Mesenchymal stem cell (in vitro differentiated cells and primary cell): ENCODE data around the gene TOMM40.

ENCODE experiments used
- DNase-seq: peaks from one replicate; pipeline ENCODE4 v3.0.0-alpha.2; 2013
- H2AFZ ChIP-seq: one replicate; pipeline ENCODE4 v1.6.1; 2013; ENCODE audit warnings: low read depth, mild to moderate bottlenecking, control low read depth, inconsistent platforms, low read length, moderate library complexity
- H2AK5ac ChIP-seq: 2 replicates; pipeline ENCODE4 v1.6.1; 2013; ENCODE audit warnings: low read length, moderate library complexity, mild to moderate bottlenecking, inconsistent platforms; ENCODE audit not compliant: severe bottlenecking
- H2BK120ac ChIP-seq: one replicate; pipeline ENCODE4 v1.6.1; 2013; ENCODE audit warnings: low read depth, mild to moderate bottlenecking, inconsistent platforms, low read length, moderate library complexity
- H2BK12ac ChIP-seq, 2 experiments: one replicate each; pipeline ENCODE4 v1.6.1; 2013; ENCODE audit warnings: inconsistent platforms in 2 of 2, low read length in 2 of 2, mild to moderate bottlenecking in 2 of 2, moderate library complexity in 2 of 2, control low read depth in 1 of 2
- H2BK15ac ChIP-seq: one replicate; pipeline ENCODE4 v1.6.1; 2013; ENCODE audit warnings: mild to moderate bottlenecking, low read depth, inconsistent platforms; ENCODE audit not compliant: poor library complexity, severe bottlenecking
- H2BK5ac ChIP-seq: 2 replicates; pipeline ENCODE4 v1.6.1; 2013; ENCODE audit warnings: low read depth, mild to moderate bottlenecking, low read length, control low read depth, inconsistent platforms; ENCODE audit not compliant: poor library complexity, severe bottlenecking
- H3K14ac ChIP-seq, 2 experiments: one replicate each; pipeline ENCODE4 v1.6.1; 2013; ENCODE audit warnings: inconsistent platforms in 2 of 2, low read length in 2 of 2, control low read depth in 1 of 2, mild to moderate bottlenecking in 1 of 2, moderate library complexity in 1 of 2
- H3K18ac ChIP-seq, 2 experiments: one replicate each; pipeline ENCODE4 v1.6.1; 2013; ENCODE audit warnings: inconsistent platforms in 2 of 2, low read length in 2 of 2, control low read depth in 1 of 2, low read depth in 1 of 2, mild to moderate bottlenecking in 1 of 2
- H3K23ac ChIP-seq, 2 experiments: one replicate each; pipeline ENCODE4 v1.6.1; 2013; ENCODE audit warnings: inconsistent platforms in 2 of 2, low read length in 2 of 2, mild to moderate bottlenecking in 2 of 2, moderate library complexity in 2 of 2, control low read depth in 1 of 2
- H3K27ac ChIP-seq: 2 replicates; pipeline ENCODE4 v1.5.1; 2013; ENCODE audit warnings: mild to moderate bottlenecking, moderate library complexity, low read length, control low read depth, inconsistent platforms; ENCODE audit not compliant: poor library complexity, severe bottlenecking
- H3K27me3 ChIP-seq, 2 experiments: 2 replicates each; pipeline versions ENCODE4 v1.6.1 to v1.7.0; 2013; ENCODE audit warnings: low read length in 2 of 2, mild to moderate bottlenecking in 2 of 2, moderate library complexity in 2 of 2, control low read depth in 1 of 2, inconsistent platforms in 1 of 2; ENCODE audit not compliant: control insufficient read depth in 1 of 2, insufficient read depth in 1 of 2
- H3K36me3 ChIP-seq, 2 experiments: 2 replicates each; pipeline versions ENCODE4 v1.6.1 to v1.7.0; 2013; ENCODE audit warnings: low read length in 2 of 2, control low read depth in 1 of 2, inconsistent platforms in 1 of 2, low read depth in 1 of 2, mild to moderate bottlenecking in 1 of 2; ENCODE audit not compliant: insufficient read depth in 2 of 2, control insufficient read depth in 1 of 2
- H3K4ac ChIP-seq, 2 experiments: one replicate each; pipeline ENCODE4 v1.6.1; 2013; ENCODE audit warnings: inconsistent platforms in 2 of 2, low read length in 2 of 2, mild to moderate bottlenecking in 2 of 2, moderate library complexity in 2 of 2, control low read depth in 1 of 2, low read depth in 1 of 2
- H3K4me1 ChIP-seq: 2 replicates; pipeline ENCODE4 v1.6.1; 2013; ENCODE audit warnings: low read depth, low read length, control low read depth; ENCODE audit not compliant: control insufficient read depth, insufficient read depth
- H3K4me2 ChIP-seq: 2 replicates; pipeline ENCODE4 v1.6.1; 2013; ENCODE audit warnings: low read length, mild to moderate bottlenecking, inconsistent platforms; ENCODE audit not compliant: poor library complexity, severe bottlenecking
- H3K4me3 ChIP-seq, 2 experiments: 2 replicates each; pipeline versions ENCODE4 v1.5.1 to v1.7.0; 2013; ENCODE audit warnings: low read length in 2 of 2, mild to moderate bottlenecking in 2 of 2, control low read depth in 1 of 2, low read depth in 1 of 2; ENCODE audit not compliant: insufficient read depth in 1 of 2
- H3K79me1 ChIP-seq: replicated peaks from 2 replicates; pipeline ENCODE4 v1.6.1; 2013; ENCODE audit warnings: mild to moderate bottlenecking, control low read depth, low read length, inconsistent platforms; ENCODE audit not compliant: poor library complexity, severe bottlenecking
- H3K9ac ChIP-seq: 2 replicates; pipeline ENCODE4 v1.7.0; 2013; ENCODE audit warnings: mild to moderate bottlenecking, low read length, moderate library complexity
- H3K9me3 ChIP-seq: 2 replicates; pipeline ENCODE4 v1.7.0; 2013; ENCODE audit warnings: mild to moderate bottlenecking, low read length; ENCODE audit not compliant: control insufficient read depth
- H4K8ac ChIP-seq: one replicate; pipeline ENCODE4 v1.6.1; 2013; ENCODE audit warnings: inconsistent platforms, mild to moderate bottlenecking, low read length, moderate library complexity
- H4K91ac ChIP-seq: one replicate; pipeline ENCODE4 v1.6.1; 2013; ENCODE audit warnings: mild to moderate bottlenecking, low read length, inconsistent platforms
- WGBS: methylation state at CpG from one replicate; pipeline ENCODE4 v1.1.7; 2013; ENCODE audit warnings: mixed read lengths; 5-methylcytosine and 5-hydroxymethylcytosine counted together

Gene TOMM40

DNA sequence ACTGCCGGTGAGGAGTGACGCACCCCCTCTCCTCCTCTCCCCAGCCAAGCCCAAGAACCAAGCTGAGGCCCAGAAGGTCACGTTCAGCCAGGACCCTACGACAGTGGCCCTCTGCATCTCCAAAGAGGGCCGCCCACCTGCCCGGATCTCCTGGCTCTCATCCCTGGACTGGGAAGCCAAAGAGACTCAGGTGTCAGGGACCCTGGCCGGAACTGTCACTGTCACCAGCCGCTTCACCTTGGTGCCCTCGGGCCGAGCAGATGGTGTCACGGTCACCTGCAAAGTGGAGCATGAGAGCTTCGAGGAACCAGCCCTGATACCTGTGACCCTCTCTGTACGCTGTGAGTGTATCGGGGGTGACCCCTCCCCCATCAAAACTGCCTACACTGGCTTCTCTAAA is 19.2 kb upstream of the TOMM40 start:
- Histone ChIP-seq H3K18ac (no peak overlapping the region), H3K14ac (no peak overlapping the region), H3K4me1 (peaks cover 15% of the 10 kb centered on the region), H3K4me2 (no peak overlapping the region), H3K9me3 (no peaks in the 10 kb centered on the region), H2AFZ (no peak overlapping the region), H3K27me3 (no peaks in the 10 kb centered on the region), H4K8ac (no peak overlapping the region), H2AK5ac (no peak overlapping the region), H3K23ac (no peak overlapping the region), H3K4ac (no peak overlapping the region), H3K9ac (no peak overlapping the region), H4K91ac (no peak overlapping the region), H2BK5ac (no peak overlapping the region), H3K4me3 (no peak overlapping the region), H3K27ac (no peak overlapping the region), H2BK120ac (no peak overlapping the region), H2BK12ac (no peak overlapping the region), H2BK15ac (no peak overlapping the region), H3K36me3 (peaks cover 55 to 80% of the 10 kb centered on the region in 2 experiments), H3K79me1 (peaks cover 40% of the 10 kb centered on the region)
- no peak for DNase-seq
- WGBS = 96% methylated on average over 14 of the region's 14 CpGs

DNA sequence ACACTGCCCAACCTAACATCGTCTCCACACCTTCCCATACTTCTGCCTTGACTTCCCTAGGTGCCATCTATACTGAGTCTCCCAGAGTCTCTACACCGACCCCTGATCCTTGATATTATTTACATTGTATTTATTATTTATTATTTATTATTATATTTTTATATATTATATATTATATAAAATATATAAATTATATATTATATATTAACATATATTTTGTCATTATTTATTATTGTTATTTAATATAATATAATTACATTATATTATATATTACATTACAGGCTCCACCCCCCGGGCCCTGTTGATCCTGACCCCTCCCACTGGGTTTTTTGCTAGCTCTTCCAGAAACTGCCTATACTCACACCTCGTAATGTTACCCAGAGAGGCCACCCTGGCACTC is 18.4 kb upstream of the TOMM40 start:
- no peak for DNase-seq
- no peak overlapping the region for H3K27ac ChIP-seq
- H4K8ac ChIP-seq = no peak overlapping the region
- no peaks in the 10 kb centered on the region for H3K27me3 ChIP-seq
- H3K4ac ChIP-seq = no peak overlapping the region
- no peaks in the 10 kb centered on the region for H3K9me3 ChIP-seq
- H3K18ac ChIP-seq = no peak overlapping the region
- H3K4me1 ChIP-seq = peaks cover 21% of the 10 kb centered on the region
- H2AFZ ChIP-seq = no peak overlapping the region
- H3K14ac ChIP-seq = no peak overlapping the region
- H2BK12ac ChIP-seq = no peak overlapping the region
- no peak overlapping the region for H2BK5ac ChIP-seq
- H4K91ac ChIP-seq = no peak overlapping the region
- no peak overlapping the region for H3K4me3 ChIP-seq
- H3K23ac ChIP-seq = no peak overlapping the region
- H3K79me1 ChIP-seq = peaks cover 39% of the 10 kb centered on the region
- H3K4me2 ChIP-seq = no peak overlapping the region
- no peak overlapping the region for H2BK15ac ChIP-seq
- over 99% methylated on average over 3 of the region's 4 CpGs for WGBS
- no peak overlapping the region for H2AK5ac ChIP-seq
- no peak overlapping the region for H3K9ac ChIP-seq
- H2BK120ac ChIP-seq = no peak overlapping the region
- peaks cover 58 to 81% of the 10 kb centered on the region in 2 experiments for H3K36me3 ChIP-seq

- no peaks in the 10 kb centered on the region for H3K27me3 ChIP-seq
- peaks cover 24% of the 10 kb centered on the region for H3K4me1 ChIP-seq
- no peak overlapping the region for H3K18ac ChIP-seq
- H2AFZ ChIP-seq = no peak overlapping the region
- no peak overlapping the region for H4K91ac ChIP-seq
- H3K4me3 ChIP-seq = no peak overlapping the region
- no peak overlapping the region for H2AK5ac ChIP-seq
- peaks cover 53% of the 10 kb centered on the region for H3K79me1 ChIP-seq
- no peak overlapping the region for H2BK5ac ChIP-seq
- H2BK15ac ChIP-seq = no peak overlapping the region
- H3K14ac ChIP-seq = no peak overlapping the region
- no peak for DNase-seq
- no peak overlapping the region for H3K4ac ChIP-seq
- 98% methylated on average over 12 of the region's 16 CpGs for WGBS
- H3K27ac ChIP-seq = no peak overlapping the region
- H3K36me3 ChIP-seq = peaks cover 70 to 88% of the 10 kb centered on the region in 2 experiments
- no peak overlapping the region for H3K9ac ChIP-seq
- no peak overlapping the region for H2BK12ac ChIP-seq
- H3K23ac ChIP-seq = no peak overlapping the region
- no peak overlapping the region for H4K8ac ChIP-seq
- no peak overlapping the region for H3K4me2 ChIP-seq
- no peak overlapping the region for H2BK120ac ChIP-seq
- no peaks in the 10 kb centered on the region for H3K9me3 ChIP-seq
Observed at GRCh38 chr19:44874317-44874716, 16.7 kb upstream of the TOMM40 start.

DNA sequence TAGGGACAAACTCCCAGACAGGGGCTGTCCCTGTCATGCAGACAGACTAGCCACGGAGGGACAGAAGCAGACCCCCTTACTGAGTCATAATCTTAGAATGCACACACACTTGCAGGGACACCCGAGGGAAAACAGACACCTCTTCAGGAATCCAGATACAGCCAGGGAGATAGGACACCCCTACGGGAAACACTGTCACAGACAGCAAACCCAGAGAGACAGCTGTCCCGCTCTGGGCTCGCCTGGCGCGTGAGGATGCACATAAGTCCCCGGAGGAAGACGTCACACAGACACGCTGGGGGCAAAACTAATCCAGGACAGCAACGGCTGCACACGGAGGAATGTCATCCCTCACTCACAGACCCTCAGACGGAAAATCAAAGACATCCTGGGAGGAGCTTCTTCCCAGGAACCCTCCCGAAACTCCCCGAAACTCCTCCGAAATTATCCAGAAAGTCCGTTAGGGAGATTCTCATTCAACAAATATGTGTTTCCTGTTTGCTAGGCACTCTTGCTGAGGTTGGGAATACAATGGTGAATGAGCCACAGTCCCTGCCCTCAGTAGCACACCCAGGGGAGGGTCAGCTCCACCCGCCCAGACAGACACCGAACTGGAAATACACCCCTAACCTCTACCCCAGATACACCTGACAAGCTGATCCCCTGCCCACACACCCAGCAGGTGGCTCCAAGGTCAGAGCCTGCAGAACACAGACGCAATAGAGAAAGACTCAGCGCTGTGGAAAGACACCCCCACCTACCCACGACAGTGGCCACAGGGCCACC is 15.2 kb upstream of the TOMM40 start:
- Histone ChIP-seq H4K8ac (no peak overlapping the region), H2BK15ac (no peak overlapping the region), H3K4me1 (peaks cover 25% of the 10 kb centered on the region), H3K18ac (no peak overlapping the region), H3K9ac (no peak overlapping the region), H2AK5ac (no peak overlapping the region), H3K79me1 (peaks cover 49% of the 10 kb centered on the region), H3K4me3 (no peak overlapping the region), H3K36me3 (peaks cover 73 to 90% of the 10 kb centered on the region in 2 experiments), H3K14ac (no peak overlapping the region), H3K23ac (no peak overlapping the region), H3K27ac (peak overlapping the region; percentile 58), H2BK120ac (no peak overlapping the region), H4K91ac (no peak overlapping the region), H2BK5ac (peak overlapping the region; percentile 34), H2BK12ac (no peak overlapping the region), H3K27me3 (no peaks in the 10 kb centered on the region), H3K9me3 (no peaks in the 10 kb centered on the region), H3K4ac (no peak overlapping the region), H3K4me2 (no peak overlapping the region), H2AFZ (no peak overlapping the region)
- DNase-seq = peak; percentile 43
- WGBS = 53% methylated on average over 22 of the region's 22 CpGs
